GM13977 (cell line): Measurements from ENCODE around the gene SYTL3.

Experiments used
- DNase-seq: peaks from one replicate; pipeline ENCODE4 v3.0.0; 2012; ENCODE audit warnings: low spot score
- in situ Hi-C: fragments of 300-500 bp; cut with MboI; formaldehyde crosslinking; loops from one replicate; pipeline ENCODE4 v1.12.0; 2022; ENCODE audit warnings: low sequenced_read_pairs, low pct_unique_long_range_greater_than_20kb, mixed read lengths, inconsistent platforms; ENCODE audit not compliant: unreplicated experiment
- TF ChIP-seq, protein P1 (sequence below): IDR thresholded peaks from 2 replicates; pipeline ENCODE4 v1.5.1; 2012; ENCODE audit warnings: mild to moderate bottlenecking, control low read depth; ENCODE audit not compliant: insufficient read depth; ENCODE audit errors: extremely low read depth, missing control alignments

Gene SYTL3

DNA sequence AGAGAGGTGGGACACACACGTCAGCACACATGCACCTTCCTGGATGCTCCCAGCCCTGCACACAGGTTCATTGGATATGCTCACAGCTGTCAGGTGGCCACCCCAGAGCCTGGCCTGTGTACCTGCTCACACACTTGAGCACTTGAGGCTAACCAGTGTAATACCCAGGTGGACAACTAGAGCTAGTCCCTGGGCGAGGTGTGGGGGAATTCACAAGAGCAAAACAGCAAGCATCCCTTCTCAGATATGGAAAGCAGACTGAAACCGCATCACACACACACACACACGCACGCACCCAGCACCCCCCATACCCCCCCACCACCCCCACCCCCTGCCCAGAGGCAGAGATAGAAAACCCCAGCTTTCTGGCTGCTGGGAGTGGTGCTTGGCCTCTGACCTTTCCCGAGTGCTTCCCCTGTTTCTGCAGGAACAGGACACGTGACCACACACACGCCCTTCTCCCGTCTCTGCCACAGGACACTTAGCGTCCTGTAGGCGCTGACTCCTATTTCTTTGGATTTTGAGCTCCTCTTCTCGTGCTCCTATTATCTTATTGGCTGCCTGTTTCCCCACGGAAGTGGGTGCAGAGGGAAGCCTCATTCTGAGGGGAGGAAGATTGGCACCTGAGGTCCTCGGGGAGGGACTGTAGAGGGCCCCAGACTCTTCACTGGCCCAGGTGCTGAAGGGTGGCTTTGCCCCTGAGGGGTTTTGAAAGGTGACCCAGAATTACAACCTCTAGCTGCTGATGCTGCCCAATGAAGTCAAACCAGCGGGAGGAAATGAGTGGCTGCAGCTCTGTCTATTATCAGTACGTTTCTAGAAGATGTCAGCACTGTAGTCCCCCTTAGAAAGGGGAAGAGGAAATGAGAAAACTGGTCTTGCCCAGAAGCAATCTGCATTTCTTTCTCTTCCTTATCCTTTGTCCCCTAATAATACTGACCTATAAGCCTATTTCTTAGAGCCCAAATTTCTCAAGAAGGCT, 65.8 kb downstream of the SYTL3 start:
- DNase-seq: peak; percentile 71
- in situ Hi-C loops: no loop called here
- TF ChIP-seq, protein P1, sequence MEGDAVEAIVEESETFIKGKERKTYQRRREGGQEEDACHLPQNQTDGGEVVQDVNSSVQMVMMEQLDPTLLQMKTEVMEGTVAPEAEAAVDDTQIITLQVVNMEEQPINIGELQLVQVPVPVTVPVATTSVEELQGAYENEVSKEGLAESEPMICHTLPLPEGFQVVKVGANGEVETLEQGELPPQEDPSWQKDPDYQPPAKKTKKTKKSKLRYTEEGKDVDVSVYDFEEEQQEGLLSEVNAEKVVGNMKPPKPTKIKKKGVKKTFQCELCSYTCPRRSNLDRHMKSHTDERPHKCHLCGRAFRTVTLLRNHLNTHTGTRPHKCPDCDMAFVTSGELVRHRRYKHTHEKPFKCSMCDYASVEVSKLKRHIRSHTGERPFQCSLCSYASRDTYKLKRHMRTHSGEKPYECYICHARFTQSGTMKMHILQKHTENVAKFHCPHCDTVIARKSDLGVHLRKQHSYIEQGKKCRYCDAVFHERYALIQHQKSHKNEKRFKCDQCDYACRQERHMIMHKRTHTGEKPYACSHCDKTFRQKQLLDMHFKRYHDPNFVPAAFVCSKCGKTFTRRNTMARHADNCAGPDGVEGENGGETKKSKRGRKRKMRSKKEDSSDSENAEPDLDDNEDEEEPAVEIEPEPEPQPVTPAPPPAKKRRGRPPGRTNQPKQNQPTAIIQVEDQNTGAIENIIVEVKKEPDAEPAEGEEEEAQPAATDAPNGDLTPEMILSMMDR: no peak

DNA sequence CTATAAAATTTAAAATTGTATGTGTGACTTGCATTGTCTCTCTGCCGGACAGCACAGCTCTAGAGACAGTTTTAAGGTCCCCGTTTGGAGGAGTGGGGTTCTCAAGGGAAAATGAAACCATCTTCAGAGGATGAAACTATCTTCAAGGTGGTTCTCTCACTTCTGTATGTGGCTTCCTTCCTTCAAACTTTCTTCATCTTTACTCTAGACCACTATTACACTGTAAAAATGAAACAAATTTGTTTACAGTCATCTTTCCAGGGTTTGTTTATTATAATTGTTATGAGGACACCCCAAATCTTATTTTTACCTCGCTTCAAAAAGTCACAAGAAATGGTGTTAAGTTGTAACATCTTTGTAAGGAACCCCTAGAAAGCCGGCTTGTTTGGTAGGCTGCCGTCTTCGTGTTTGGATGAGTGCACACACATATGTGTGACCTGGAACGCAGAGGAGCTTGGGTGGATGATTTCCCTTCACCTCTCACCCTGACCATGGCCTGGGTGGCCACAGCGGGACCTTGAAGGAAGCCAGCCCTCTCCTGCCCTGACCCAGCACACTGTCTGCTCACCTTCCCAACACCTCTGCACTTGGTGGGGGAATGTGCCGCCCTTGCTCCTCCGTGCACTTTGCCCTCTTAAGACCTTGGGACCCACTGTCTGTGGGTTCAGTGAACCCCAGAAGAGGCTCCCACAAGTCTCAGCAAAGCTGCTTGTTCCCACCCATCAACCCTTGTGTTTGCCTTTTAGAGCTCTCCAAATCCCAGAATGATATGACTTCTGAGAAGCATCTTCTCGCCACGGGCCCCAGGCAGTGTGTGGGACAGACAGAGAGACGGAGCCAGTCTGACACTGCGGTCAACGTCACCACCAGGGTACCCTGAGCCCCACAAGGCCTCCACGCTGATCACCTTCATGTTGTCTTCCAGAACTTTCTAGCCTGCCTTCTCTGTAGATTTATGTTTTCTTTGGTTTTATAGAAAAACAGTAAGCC, 67.8 kb downstream of the SYTL3 start:
- TF ChIP-seq, protein P1: no peak
- in situ Hi-C loops: no loop called here
- DNase-seq: peak; percentile 68

DNA sequence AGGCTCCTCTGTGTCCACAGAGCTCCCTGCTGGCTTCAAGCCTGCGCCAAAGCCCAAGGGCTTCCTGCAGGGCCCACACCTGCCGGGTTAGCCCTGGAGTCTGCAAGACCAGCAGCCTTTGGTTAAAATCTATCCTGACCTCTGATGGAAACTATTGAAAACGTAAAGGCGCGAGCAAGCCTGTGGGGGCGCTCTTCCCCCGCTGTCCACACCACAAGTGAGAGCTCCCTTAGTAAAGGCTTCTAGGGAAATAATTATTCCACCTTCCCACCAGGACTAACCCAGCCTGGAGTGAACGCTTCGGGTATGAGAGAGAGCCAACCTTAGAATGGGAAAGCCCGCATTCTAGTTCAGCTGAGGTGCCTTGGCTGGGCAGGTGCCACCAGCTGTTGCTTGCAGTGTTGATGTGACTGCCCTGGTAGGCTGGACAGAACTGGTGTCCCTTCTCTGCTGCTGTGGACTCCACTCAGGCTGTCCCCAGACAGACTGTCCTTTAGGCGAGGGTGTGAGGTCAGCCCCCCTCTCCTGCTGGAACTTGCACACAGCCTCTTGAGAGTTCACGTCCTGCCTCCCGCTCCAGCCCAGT, 68.7 kb downstream of the SYTL3 start:
- in situ Hi-C loops: no loop called here
- DNase-seq: no peak
- TF ChIP-seq, protein P1: peak; percentile 51

DNA sequence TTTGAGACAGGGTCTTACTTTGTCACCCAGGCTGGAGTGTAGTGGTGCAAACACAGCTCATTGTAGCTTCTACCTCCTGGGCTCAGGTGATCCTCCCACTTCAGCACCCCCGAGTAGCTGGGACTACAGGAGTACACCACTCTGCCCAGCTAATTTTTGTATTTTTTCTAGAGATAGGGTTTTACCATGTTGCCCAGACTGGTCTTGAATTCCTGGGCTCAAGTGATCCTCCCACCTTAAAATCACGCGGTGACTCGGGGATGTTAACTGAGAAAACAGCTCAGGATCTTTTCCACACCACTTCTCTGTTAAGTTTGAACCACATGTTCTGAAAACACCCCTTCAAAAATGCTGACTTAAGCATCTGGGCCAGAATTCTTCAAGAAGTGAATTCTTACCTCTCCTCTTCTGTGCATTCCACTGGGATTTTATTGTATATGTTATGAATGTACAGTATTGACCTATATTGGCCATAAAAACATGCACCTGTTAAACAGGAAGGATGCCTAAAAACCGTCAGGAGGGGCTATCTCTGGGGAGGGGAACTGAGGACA, 72.4 kb downstream of the SYTL3 start:
- TF ChIP-seq, protein P1: no peak
- in situ Hi-C loops: no loop called here
- no peak for DNase-seq

DNA sequence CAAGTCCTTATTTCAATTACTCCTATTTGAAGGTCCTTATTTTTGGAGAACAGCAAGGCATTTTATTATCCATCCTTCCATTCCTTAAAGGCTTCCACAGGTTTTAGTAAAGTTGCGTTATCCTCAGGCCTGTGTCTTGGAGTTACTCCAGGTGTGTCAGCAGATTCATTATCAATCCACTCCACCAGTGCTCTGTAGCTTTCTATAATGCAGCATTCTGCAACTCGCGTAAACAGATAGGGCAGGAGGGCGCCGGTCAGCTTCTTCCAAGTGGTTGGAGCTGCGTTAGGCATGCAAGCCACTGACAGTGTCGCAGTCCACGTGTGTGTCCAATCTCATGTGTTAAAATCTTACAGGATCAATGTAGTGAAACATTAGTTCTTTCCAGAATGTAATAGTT, 75.8 kb downstream of the SYTL3 start:
- TF ChIP-seq, protein P1: no peak
- DNase-seq: no peak
- in situ Hi-C loops: no loop called here
